SH-SY5Y (cell line): Measurements from ENCODE around the gene SLK.

Experiments
- GATA2 ChIP-seq: IDR thresholded peaks from 2 replicates; pipeline ENCODE4 v1.6.1; 2011; ENCODE audit warnings: mild to moderate bottlenecking, low read depth, low read length
- GATA3 ChIP-seq: IDR thresholded peaks from 2 replicates; pipeline ENCODE4 v1.6.1; 2011; ENCODE audit warnings: low read depth, mild to moderate bottlenecking, low read length, moderate library complexity

- TF ChIP-seq GATA3 (no peak), GATA2 (no peak)
Measured at GRCh38 chr10:104028146-104028545, 61.2 kb downstream of the SLK start.
